ENCODE measurements around the gene TOR1AIP1.

TOR1AIP1 gene

DNA sequence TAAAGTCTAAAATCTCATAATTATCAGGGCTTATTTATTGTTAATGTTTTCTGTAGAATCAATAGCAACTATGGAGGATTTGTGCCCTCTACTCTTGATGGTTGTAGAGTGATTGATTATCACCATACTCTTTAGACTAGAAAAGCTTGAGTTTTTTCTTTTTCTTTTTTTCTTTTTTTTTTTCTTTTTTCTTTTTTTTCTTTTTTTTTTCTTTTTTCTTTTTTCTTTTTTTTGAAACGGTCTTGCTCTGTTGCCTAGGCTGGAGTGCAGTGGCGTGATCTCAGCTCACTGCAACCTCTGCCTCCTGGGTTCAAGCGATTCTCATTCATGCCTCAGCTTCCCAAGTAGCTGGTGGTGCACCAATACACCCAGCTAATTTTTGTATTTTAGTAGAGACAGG lies 29.7 kb downstream of the TOR1AIP1 start:
- H3K36me3 ChIP-seq (ENCODE audit: insufficient read depth, low read length) = peaks cover 6% of the 10 kb centered on the region
- H3K4me3 ChIP-seq (ENCODE audit: low read length) = no peak overlapping the region
- no peaks in the 10 kb centered on the region for H3K9me3 ChIP-seq (ENCODE audit: low read length)
- H3K4me1 ChIP-seq (ENCODE audit: insufficient read depth, low read length) = no peaks in the 10 kb centered on the region
- no peak overlapping the region for H2AFZ ChIP-seq (ENCODE audit: low read depth, low read length)
- no peaks in the 10 kb centered on the region for H3K27me3 ChIP-seq (ENCODE audit: insufficient read depth, low read length)

DNA sequence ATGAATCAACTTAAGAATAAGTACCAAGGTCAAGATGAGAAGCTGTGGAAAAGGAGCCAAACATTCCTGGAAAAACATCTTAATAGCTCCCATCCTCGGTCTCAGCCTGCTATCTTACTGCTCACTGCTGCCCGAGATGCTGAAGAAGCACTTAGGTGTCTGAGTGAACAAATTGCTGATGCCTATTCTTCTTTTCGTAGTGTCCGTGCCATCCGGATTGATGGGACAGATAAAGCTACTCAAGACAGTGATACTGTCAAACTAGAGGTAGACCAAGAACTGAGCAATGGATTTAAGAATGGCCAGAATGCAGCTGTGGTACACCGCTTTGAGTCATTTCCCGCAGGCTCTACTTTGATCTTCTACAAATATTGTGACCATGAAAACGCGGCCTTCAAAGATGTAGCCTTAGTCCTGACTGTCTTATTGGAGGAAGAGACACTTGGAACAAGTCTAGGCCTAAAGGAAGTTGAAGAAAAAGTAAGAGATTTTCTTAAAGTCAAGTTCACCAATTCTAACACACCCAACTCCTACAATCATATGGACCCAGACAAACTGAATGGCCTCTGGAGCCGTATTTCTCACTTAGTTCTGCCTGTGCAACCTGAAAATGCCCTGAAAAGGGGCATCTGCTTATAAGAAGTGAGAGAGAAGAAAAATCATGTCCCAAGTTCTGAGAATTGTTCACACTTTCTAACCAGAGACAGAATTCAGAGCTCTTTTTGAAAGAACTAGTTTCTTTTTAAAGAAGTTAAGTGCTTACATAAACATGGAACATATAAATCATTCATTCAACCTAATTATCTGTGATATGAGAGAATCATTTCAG lies 35.7 kb downstream of the TOR1AIP1 start:
- no peaks in the 10 kb centered on the region for H3K27me3 ChIP-seq (ENCODE audit: insufficient read depth, low read length)
- no peak overlapping the region for H2AFZ ChIP-seq (ENCODE audit: low read depth, low read length)
- no peak overlapping the region for H3K4me3 ChIP-seq (ENCODE audit: low read length)
- H3K36me3 ChIP-seq (ENCODE audit: insufficient read depth, low read length) = peaks cover 20% of the 10 kb centered on the region
- no peaks in the 10 kb centered on the region for H3K9me3 ChIP-seq (ENCODE audit: low read length)
- H3K4me1 ChIP-seq (ENCODE audit: insufficient read depth, low read length) = peaks cover 9% of the 10 kb centered on the region

DNA sequence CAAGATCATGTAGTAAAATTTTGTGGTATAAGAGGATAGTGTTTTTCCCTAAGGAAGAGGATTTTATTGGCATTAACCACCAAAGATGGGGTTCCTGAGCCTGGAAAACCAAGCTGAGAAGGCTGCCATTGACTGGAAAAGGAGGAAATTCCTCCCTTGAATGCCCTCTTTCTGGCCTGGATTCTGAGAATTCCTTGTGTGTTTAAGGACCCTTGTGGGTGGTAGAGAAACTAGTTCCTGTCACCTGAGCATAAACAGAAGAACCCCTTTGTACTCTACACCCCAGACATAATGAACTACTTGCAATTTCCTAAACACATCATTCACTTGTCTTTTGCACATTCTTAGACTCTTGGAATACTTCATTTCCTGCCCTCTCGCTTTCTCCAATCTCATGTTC lies 39.4 kb downstream of the TOR1AIP1 start:
- peaks cover 20% of the 10 kb centered on the region for H3K36me3 ChIP-seq (ENCODE audit: insufficient read depth, low read length)
- no peak overlapping the region for H2AFZ ChIP-seq (ENCODE audit: low read depth, low read length)
- H3K27me3 ChIP-seq (ENCODE audit: insufficient read depth, low read length) = no peaks in the 10 kb centered on the region
- H3K4me3 ChIP-seq (ENCODE audit: low read length) = no peak overlapping the region
- H3K9me3 ChIP-seq (ENCODE audit: low read length) = no peaks in the 10 kb centered on the region
- peaks cover 9% of the 10 kb centered on the region for H3K4me1 ChIP-seq (ENCODE audit: insufficient read depth, low read length)

DNA sequence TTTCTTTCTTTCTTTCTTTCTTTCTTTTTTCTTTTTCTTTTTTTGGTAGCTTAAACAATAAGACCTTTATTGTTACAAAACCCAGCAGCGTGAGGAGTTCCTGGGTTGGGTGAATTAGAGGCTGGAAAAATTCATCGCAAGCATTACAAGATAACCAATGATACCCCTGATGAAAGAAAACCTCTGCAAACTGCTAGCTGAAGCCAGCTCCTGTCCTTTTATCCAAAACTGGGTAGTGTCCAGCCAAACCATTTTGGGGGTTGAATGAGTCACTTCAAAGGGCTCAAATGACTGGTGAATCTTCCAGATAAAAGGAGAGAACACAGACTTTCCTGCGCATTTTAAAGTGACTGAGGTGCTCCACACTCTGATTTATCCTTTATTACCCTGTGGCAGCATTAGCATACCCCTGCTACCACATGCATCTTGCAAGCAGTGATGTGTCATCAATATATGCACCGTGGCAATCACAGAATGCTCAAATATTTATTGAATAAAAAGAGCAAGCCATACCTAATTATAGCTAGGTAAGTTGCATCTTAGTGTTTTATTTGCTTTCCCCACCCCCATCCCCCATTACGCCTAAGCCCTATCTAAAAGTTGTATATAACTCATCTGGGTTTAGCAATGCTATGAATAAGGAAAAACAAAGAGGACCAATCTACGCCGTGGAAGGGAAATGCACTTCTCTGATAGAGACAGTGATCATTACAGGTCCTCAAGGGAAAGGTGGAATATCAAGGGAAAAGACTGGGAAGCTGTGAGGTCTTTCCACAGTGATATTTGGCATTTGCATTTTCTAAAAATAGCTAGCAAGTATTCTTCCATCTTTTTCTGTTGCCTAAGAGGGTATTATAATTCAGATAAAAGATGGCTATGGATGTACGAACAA lies 40.1 kb downstream of the TOR1AIP1 start:
- Histone ChIP-seq H3K4me1 (ENCODE audit: insufficient read depth, low read length) (peaks cover 9% of the 10 kb centered on the region), H3K36me3 (ENCODE audit: insufficient read depth, low read length) (peaks cover 20% of the 10 kb centered on the region)

DNA sequence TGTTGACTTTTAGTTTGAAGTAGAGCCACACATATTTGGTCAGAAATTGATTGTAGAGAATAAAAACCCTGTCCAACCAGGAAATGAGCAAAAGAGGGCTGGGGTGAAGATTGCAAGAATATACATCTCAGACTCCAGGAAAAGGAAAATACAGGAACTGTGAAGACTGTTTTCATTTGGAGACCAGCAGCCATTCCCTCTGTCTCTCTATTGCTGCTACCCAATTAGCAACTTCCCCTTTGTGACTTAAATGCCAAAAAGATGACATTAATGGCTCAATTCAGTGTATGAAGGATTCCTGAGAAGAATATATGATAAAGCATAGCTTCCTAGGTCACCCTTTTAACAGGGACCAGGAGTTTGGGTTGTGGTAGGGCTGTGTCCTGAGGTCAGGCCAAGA lies 40.9 kb downstream of the TOR1AIP1 start:
- peaks cover 12% of the 10 kb centered on the region for H3K36me3 ChIP-seq (ENCODE audit: insufficient read depth, low read length)
- no peak overlapping the region for H2AFZ ChIP-seq (ENCODE audit: low read depth, low read length)
- H3K4me3 ChIP-seq (ENCODE audit: low read length) = no peak overlapping the region
- peaks cover 9% of the 10 kb centered on the region for H3K4me1 ChIP-seq (ENCODE audit: insufficient read depth, low read length)
- H3K27me3 ChIP-seq (ENCODE audit: insufficient read depth, low read length) = no peaks in the 10 kb centered on the region
- no peaks in the 10 kb centered on the region for H3K9me3 ChIP-seq (ENCODE audit: low read length)

More for the DNA sequence above, 40.1 kb downstream of the TOR1AIP1 start:
- H2AFZ ChIP-seq (ENCODE audit: low read depth, low read length) = no peak overlapping the region
- no peaks in the 10 kb centered on the region for H3K27me3 ChIP-seq (ENCODE audit: insufficient read depth, low read length)
- H3K4me3 ChIP-seq (ENCODE audit: low read length) = no peak overlapping the region
- H3K9me3 ChIP-seq (ENCODE audit: low read length) = no peaks in the 10 kb centered on the region

DNA sequence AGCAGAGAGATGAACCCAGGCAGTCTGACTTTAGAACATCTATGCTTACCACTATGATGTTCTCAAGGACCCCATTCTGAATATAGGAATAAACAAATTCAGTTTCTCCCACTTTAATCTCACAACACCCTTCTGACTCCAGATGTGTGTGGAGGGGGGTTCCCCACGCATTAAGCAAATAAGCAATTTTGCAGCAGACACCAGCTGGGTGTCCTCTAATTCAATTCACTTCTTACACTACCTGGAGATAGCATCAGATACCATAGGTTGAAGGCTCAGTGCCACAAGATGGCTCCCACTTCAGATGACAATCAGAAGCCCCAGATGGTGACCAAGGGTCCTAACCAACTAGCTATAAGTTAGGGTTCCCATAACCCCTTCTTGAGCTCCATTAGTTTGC lies 42.2 kb downstream of the TOR1AIP1 start:
- no peaks in the 10 kb centered on the region for H3K27me3 ChIP-seq (ENCODE audit: insufficient read depth, low read length)
- H3K9me3 ChIP-seq (ENCODE audit: low read length) = no peaks in the 10 kb centered on the region
- H3K36me3 ChIP-seq (ENCODE audit: insufficient read depth, low read length) = peaks cover 4% of the 10 kb centered on the region
- H2AFZ ChIP-seq (ENCODE audit: low read depth, low read length) = no peak overlapping the region
- no peak overlapping the region for H3K4me3 ChIP-seq (ENCODE audit: low read length)
- H3K4me1 ChIP-seq (ENCODE audit: insufficient read depth, low read length) = peaks cover 9% of the 10 kb centered on the region

DNA sequence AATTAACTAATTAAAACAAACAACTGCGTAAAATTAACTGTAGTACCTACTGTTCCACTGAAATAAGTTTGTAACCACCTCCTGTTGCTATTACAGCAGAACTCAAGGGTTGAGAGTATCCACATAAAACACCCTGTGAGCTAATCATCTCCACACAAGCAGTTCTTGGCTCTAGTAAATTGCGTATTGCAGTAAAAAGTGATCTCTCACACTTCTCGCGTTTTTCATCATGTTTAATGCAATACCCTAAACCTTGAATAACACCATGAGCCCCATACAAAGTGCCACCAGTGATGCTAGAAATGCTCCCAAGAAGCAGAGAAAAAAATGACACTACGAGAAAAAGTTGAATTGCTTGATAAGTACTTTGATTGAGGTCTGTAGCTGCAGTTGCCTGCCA lies 43.2 kb downstream of the TOR1AIP1 start:
- Histone ChIP-seq H3K4me1 (ENCODE audit: insufficient read depth, low read length) (peaks cover 9% of the 10 kb centered on the region), H3K4me3 (ENCODE audit: low read length) (no peak overlapping the region), H3K9me3 (ENCODE audit: low read length) (no peaks in the 10 kb centered on the region), H2AFZ (ENCODE audit: low read depth, low read length) (no peak overlapping the region), H3K27me3 (ENCODE audit: insufficient read depth, low read length) (no peaks in the 10 kb centered on the region), H3K36me3 (ENCODE audit: insufficient read depth, low read length) (no peaks in the 10 kb centered on the region)

DNA sequence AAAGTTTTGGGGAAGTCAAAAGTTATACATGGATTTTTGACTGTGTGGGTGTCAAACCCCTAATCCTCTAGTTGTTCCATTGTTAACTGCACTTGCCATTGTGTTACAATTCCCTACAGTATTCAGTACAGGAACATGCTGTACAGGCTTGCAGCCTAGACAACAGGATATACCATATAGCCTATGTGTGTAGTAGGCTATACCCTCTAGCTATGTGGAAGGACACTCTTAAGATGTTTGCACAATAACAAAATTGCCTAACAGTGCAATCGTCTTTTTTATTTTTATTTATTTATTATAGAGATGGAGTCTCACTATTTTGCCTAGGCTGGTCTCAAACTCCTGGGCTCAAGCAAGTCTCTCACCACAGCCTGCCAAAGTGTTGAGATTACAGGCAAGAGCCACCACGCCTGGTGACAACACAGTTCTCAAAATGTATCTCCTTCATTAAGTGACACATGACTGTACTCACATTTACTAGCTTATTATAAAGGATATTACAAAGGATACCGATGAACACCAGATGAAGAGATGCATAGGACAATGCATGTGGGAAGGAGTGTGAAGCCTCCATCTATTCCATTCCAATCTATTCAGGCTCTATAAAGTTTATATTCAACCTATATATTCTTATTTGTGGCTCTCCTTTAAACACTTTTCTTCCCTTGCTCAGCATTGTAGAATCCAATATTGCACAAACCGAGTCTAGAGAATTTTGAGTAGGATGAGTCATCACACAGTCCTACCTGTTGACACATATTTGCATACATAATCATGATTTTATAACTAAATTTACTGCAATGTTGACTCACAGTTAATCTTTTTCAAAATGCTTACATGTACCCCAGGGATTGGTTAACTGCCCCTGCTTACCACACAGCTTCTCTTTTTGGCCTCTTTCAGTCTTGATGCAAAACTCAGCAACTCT lies 44.1 kb downstream of the TOR1AIP1 start:
- no peaks in the 10 kb centered on the region for H3K36me3 ChIP-seq (ENCODE audit: insufficient read depth, low read length)
- H3K27me3 ChIP-seq (ENCODE audit: insufficient read depth, low read length) = no peaks in the 10 kb centered on the region
- H2AFZ ChIP-seq (ENCODE audit: low read depth, low read length) = no peak overlapping the region
- H3K4me3 ChIP-seq (ENCODE audit: low read length) = no peak overlapping the region
- H3K9me3 ChIP-seq (ENCODE audit: low read length) = no peaks in the 10 kb centered on the region
- H3K4me1 ChIP-seq (ENCODE audit: insufficient read depth, low read length) = peaks cover 9% of the 10 kb centered on the region

DNA sequence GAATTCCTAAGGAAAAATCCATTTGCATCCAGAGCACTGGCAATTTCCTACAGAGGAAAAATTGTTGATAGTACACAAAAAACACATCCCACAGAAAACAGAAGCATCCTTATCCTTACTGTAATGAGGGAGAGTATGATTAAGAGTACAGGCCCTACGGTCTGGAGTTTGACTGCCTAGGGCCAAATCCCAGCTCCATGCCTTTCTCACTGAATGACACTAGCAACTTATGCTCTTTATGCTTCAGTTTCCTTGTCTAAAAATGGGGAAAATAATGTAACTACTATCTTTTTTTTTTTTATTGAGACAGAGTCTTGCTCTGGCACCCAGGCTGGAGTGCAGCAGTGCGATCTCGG lies 44.7 kb downstream of the TOR1AIP1 start:
- no peak overlapping the region for H3K4me3 ChIP-seq (ENCODE audit: low read length)
- no peaks in the 10 kb centered on the region for H3K27me3 ChIP-seq (ENCODE audit: insufficient read depth, low read length)
- peaks cover 5% of the 10 kb centered on the region for H3K4me1 ChIP-seq (ENCODE audit: insufficient read depth, low read length)
- no peaks in the 10 kb centered on the region for H3K36me3 ChIP-seq (ENCODE audit: insufficient read depth, low read length)
- no peak overlapping the region for H2AFZ ChIP-seq (ENCODE audit: low read depth, low read length)
- no peaks in the 10 kb centered on the region for H3K9me3 ChIP-seq (ENCODE audit: low read length)

DNA sequence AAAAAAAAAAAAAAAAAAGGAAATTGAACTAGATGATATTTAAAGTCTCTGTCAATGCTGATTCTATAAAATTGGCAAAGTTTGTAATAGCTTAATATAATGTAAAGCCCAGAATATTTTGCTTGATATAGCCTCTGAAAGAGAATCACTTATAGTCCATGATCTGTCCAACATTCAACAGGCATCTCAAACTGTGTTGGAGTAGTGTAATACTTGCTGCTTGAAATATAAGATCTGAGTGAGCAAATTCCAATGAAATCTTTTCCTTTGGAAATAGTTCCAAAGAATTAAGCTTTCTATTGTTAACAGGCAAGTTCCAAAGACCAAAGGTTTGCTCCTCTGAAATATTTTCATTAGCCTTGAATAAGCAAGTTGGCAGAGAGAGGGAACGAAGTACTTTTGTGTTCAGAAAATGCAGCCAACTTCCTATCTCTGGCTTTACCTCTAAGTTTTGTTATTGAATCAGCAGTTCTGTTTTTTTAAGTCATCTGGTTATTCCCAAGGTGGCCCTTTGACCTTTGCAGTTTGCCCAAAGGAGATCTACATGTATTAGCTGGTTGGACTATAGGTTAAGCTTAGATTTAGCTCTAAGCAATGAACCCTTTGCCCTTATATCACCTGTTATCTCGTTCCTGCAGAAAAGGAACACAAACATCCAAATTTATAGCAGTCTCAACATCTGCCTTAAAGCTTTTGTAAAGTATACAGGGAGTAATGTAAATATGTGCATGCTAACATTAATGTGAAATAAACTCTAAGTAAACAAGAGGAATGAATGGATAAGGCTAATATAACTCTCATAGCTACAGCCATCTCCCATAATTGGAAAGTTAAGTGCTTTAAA lies 48.1 kb downstream of the TOR1AIP1 start:
- no peaks in the 10 kb centered on the region for H3K36me3 ChIP-seq (ENCODE audit: insufficient read depth, low read length)
- no peaks in the 10 kb centered on the region for H3K9me3 ChIP-seq (ENCODE audit: low read length)
- no peak overlapping the region for H3K4me3 ChIP-seq (ENCODE audit: low read length)
- no peak overlapping the region for H2AFZ ChIP-seq (ENCODE audit: low read depth, low read length)
- no peaks in the 10 kb centered on the region for H3K27me3 ChIP-seq (ENCODE audit: insufficient read depth, low read length)
- H3K4me1 ChIP-seq (ENCODE audit: insufficient read depth, low read length) = no peaks in the 10 kb centered on the region

DNA sequence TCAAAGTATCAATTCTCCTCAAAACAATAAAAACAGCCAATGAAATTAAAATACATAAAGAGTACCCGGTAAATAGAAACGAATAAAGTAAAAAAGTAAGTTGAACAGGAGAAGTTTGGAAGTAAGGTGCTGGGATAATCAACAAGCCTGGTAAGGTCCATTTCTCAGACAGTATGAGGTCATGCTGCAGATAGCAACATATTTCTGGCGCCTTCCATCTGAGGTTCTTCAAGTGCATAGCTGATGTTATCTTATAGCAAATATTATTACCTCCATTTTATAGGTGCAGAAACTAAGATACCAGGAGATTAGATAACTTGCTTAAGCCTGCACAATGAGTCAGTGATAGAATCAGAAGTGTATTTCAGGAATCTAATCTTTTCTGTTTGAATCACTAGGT lies 48.8 kb downstream of the TOR1AIP1 start:
- no peaks in the 10 kb centered on the region for H3K4me1 ChIP-seq (ENCODE audit: insufficient read depth, low read length)
- no peak overlapping the region for H3K4me3 ChIP-seq (ENCODE audit: low read length)
- no peaks in the 10 kb centered on the region for H3K27me3 ChIP-seq (ENCODE audit: insufficient read depth, low read length)
- H2AFZ ChIP-seq (ENCODE audit: low read depth, low read length) = no peak overlapping the region
- H3K36me3 ChIP-seq (ENCODE audit: insufficient read depth, low read length) = no peaks in the 10 kb centered on the region
- no peaks in the 10 kb centered on the region for H3K9me3 ChIP-seq (ENCODE audit: low read length)

DNA sequence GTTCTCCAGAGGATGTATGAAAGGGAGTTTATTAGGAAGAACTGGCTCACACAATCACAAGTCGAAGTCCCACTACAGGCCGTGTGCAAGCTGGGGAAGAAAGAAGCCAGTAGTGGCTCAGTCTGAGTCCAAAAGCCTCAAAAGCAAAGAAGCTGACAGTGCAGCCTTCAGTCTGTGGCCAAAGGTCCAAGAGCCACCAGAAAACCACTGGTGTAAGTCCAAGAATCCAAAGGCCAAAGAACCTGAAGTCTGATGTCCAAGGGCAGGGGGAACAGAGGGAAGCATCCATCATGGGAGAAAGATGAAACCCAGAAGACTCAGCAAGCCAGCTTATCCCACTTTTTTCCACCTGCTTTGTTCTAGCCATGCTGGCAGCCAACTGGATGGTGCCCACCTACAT lies 51.1 kb downstream of the TOR1AIP1 start:
- H3K9me3 ChIP-seq (ENCODE audit: low read length) = peaks cover 2% of the 10 kb centered on the region
- H2AFZ ChIP-seq (ENCODE audit: low read depth, low read length) = no peak overlapping the region
- no peaks in the 10 kb centered on the region for H3K27me3 ChIP-seq (ENCODE audit: insufficient read depth, low read length)

More for the DNA sequence above, 51.1 kb downstream of the TOR1AIP1 start:
- H3K4me1 ChIP-seq (ENCODE audit: insufficient read depth, low read length) = no peaks in the 10 kb centered on the region
- H3K4me3 ChIP-seq (ENCODE audit: low read length) = no peak overlapping the region
- H3K36me3 ChIP-seq (ENCODE audit: insufficient read depth, low read length) = no peaks in the 10 kb centered on the region

Data from neuron (in vitro differentiated cells).